BE2C (cell line): Measurements from ENCODE around the gene CEACAM8. TPM values are rescaled to one million over a fixed set of nuclear protein-coding genes. Genes with fewer than 3 reads are reported as not detected.
"Not testable (repeated sequence)": the region's sequence is repeated elsewhere in the genome, so short reads cannot be mapped to it uniquely, and the experiment has no call there.

ENCODE experiments used
- DNase-seq: peaks from one replicate; pipeline ENCODE4 v3.0.0-alpha.2; 2020
- H3K27me3 ChIP-seq: fragments of 250-450 bp; sonication (Bioruptor Pico); 2 replicates; pipeline ENCODE4 v1.5.1; 2020; ENCODE audit warnings: mild to moderate bottlenecking
- H3K36me3 ChIP-seq: fragments of 250-450 bp; sonication (Bioruptor Pico); 2 replicates; pipeline ENCODE4 v1.5.1; 2020; ENCODE audit warnings: mild to moderate bottlenecking
- H3K4me1 ChIP-seq: fragments of 250-450 bp; sonication (Bioruptor Pico); 2 replicates; pipeline ENCODE4 v1.5.1; 2020
- H3K4me3 ChIP-seq: 2 replicates; pipeline ENCODE4 v1.5.1; 2011; ENCODE audit warnings: low read depth, low read length
- H3K9me3 ChIP-seq: fragments of 250-450 bp; sonication (Bioruptor Pico); 2 replicates; pipeline ENCODE4 v1.5.1; 2020
- CTCF ChIP-seq: IDR thresholded peaks from 2 replicates; pipeline ENCODE4 v1.5.1; 2012; ENCODE audit warnings: mild to moderate bottlenecking, low read depth, low read length
- polyA plus RNA-seq: library from polyadenylated mRNA; unstranded; fragments of >200 nt; gene quantifications from one replicate; pipeline ENCODE4 v1.2.1, GENCODE V29; 2012; ENCODE audit warnings: low read depth, missing spikeins; ENCODE audit not compliant: insufficient read length, insufficient read depth

Gene CEACAM8
- not detected for polyA plus RNA-seq

GRCh38 chr19:42594617-42595489 is at the start of gene CEACAM8:
Gene CEACAM8, minus strand, starts transcription at chr19:42594924. Its CDS starts 96 bp downstream, at chr19:42594828.
- no peak within 1 kb of the TSS for H3K4me3 ChIP-seq
- DNase-seq: no peak

GRCh38 chr19:42639324-42640092 is 44.8 kb upstream of the CEACAM8 start:
- H3K27me3 ChIP-seq, H3K4me1 ChIP-seq, DNase-seq, H3K9me3 ChIP-seq, H3K36me3 ChIP-seq, H3K4me3 ChIP-seq: not testable (repeated sequence)

More at GRCh38 chr19:42594617-42595489, at the start of gene CEACAM8:
- no peak for TF ChIP-seq CTCF
- Histone ChIP-seq H3K9me3 (no peaks in the 10 kb centered on the region), H3K4me1 (no peaks in the 10 kb centered on the region), H3K36me3 (no peaks in the 10 kb centered on the region), H3K27me3 (no peaks in the 10 kb centered on the region)

- DNase-seq: no peak
- TF ChIP-seq CTCF: no peak
- no peaks in the 10 kb centered on the region for H3K9me3 ChIP-seq
Measured at GRCh38 chr19:42635233-42635539, 40.5 kb upstream of the CEACAM8 start.

GRCh38 chr19:42634409-42635232 is 39.9 kb upstream of the CEACAM8 start:
- H3K4me1 ChIP-seq: no peaks in the 10 kb centered on the region
- no peaks in the 10 kb centered on the region for H3K9me3 ChIP-seq
- H3K27me3 ChIP-seq: no peaks in the 10 kb centered on the region
- peak; percentile 42 for DNase-seq
- peak; percentile 81 for TF ChIP-seq CTCF
- no peaks in the 10 kb centered on the region for H3K36me3 ChIP-seq
- H3K4me3 ChIP-seq: no peak overlapping the region

More at GRCh38 chr19:42635233-42635539, 40.5 kb upstream of the CEACAM8 start:
- no peaks in the 10 kb centered on the region for H3K36me3 ChIP-seq
- no peak overlapping the region for H3K4me3 ChIP-seq
- no peaks in the 10 kb centered on the region for H3K4me1 ChIP-seq
- no peaks in the 10 kb centered on the region for H3K27me3 ChIP-seq

GRCh38 chr19:42629191-42629590 is 34.5 kb upstream of the CEACAM8 start:
- Histone ChIP-seq H3K9me3 (no peaks in the 10 kb centered on the region), H3K27me3 (no peaks in the 10 kb centered on the region), H3K4me1 (no peaks in the 10 kb centered on the region), H3K4me3 (no peak overlapping the region), H3K36me3 (no peaks in the 10 kb centered on the region)
- DNase-seq: no peak
- no peak for TF ChIP-seq CTCF
